Upper lobe of left lung (tissue), 6 donors: ENCODE results near the gene IDUA. TPM values are rescaled to one million over a fixed set of nuclear protein-coding genes. Genes with fewer than 3 reads are reported as not detected.
A peak's percentile ranks its signal among the peaks of the same experiment; 100 is the strongest.

Experiments used
- ATAC-seq, 2 donors: fragments of 200-7000 bp; cut with Tn5 transposase; one replicate each; pipeline ENCODE4 v1.9.1; 2022; ENCODE audit warnings: mild to moderate bottlenecking in 2 of 2, moderate library complexity in 2 of 2; ENCODE audit not compliant: low FRiP score in 2 of 2
- DNase-seq, 2 donors: peaks; one replicate each; pipeline ENCODE4 v3.0.0-alpha.2; 2019 to 2020
- H3K27ac ChIP-seq, 4 donors: fragments of 200-600 bp; sonication (generic); one replicate each; pipeline ENCODE4 v1.5.1; 2016 to 2019
- H3K27me3 ChIP-seq, 4 donors: fragments of 200-600 bp; sonication (generic); one replicate each; pipeline ENCODE4 v1.5.1; 2017 to 2019
- H3K36me3 ChIP-seq, 4 donors: fragments of 200-600 bp; sonication (generic); one replicate each; pipeline ENCODE4 v1.5.1; 2016 to 2019
- H3K4me1 ChIP-seq, 4 donors: fragments of 200-600 bp; sonication (generic); one replicate each; pipeline ENCODE4 v1.5.1; 2018 to 2019
- H3K4me3 ChIP-seq, 4 donors: fragments of 200-600 bp; sonication (generic); one replicate each; pipeline ENCODE4 v1.5.1; 2017 to 2019; ENCODE audit warnings: mild to moderate bottlenecking in 2 of 4, moderate library complexity in 1 of 4
- H3K9me3 ChIP-seq, 4 donors: fragments of 200-600 bp; sonication (generic); one replicate each; pipeline ENCODE4 v1.5.1; 2018 to 2019
- EP300 ChIP-seq, 4 donors: sonication (generic); formaldehyde crosslinking; IDR thresholded peaks; one replicate each; pipeline ENCODE4 v1.5.1; 2017; ENCODE audit warnings: antibody characterized with exemption in 4 of 4, control low read depth in 2 of 4
- POLR2A ChIP-seq, 4 donors: fragments of 450-650 bp; IDR thresholded peaks; one replicate each; pipeline ENCODE4 v1.5.1; 2016 to 2017; ENCODE audit warnings: antibody characterized with exemption in 4 of 4, mild to moderate bottlenecking in 2 of 4
- POLR2AphosphoS5 ChIP-seq, 2 donors: sonication (generic); formaldehyde crosslinking; IDR thresholded peaks; one replicate each; pipeline ENCODE4 v1.5.1; 2017; ENCODE audit warnings: antibody characterized with exemption in 2 of 2
- WGBS, 2 donors: methylation state at CpG; one replicate each; pipeline ENCODE4 v1.1.5; 2017 to 2018; 5-methylcytosine and 5-hydroxymethylcytosine counted together
- total RNA-seq, 6 donors: library from RNA; depleted of rRNA in 4 of 6; stranded (reverse); fragments of >200 nt in 4 of 6; gene quantifications; one replicate each; pipeline versions ENCODE4 v1.1.0 to v1.2.1, GENCODE V29; 2016 to 2021
- TF ChIP-seq, protein P1 (sequence below), 6 experiments: fragments of 450-650 bp in 4 of 6; fragments of 200-600 bp in 2 of 6; sonication (generic) in 2 of 6; IDR thresholded peaks; one replicate each; pipeline ENCODE4 v1.5.1; 2016 to 2019; ENCODE audit warnings: antibody characterized with exemption in 6 of 6
- donor health status: DM: no; HTN: no; CAD: no; lungs with moderate emphysema.
- donor health status: DM: no; HTN: yes; CAD: no; lungs with severe emphysema.

Gene IDUA
- total RNA-seq, 6 donors from 2014 or later, result 13.5 to 152 (median 55.9) TPM

DNA sequence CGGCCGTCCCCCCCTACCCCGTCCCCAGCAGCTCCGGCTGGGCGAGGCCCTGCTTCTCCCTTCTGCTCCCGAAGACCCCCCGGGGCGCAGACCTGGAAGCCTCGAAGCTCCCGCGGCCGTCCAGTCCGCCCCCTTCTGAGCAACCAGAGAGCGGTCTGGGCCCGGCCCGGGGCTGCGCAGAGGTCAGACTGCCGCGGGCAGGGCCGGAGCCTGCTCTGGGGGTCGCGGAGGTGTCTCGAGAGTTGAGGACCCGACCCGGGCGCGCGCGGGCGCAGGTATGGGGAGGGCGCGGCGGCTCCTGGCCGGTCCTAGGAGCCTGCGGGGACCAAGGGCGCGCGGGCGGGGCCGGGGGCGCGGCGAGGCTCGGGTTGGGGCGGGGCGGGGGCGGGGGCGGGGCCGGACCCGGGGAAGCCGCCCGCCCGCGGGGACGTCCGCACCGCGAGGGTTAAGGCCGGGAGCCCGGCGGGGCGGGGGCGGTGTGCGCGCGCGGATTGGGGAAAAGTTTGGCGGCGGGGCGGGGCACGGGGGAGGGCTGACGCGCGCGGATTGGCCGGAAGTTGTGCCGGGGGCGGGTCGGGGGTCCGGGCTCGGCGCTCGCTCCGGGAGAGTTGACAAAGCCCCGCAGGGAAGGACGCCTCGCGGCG lies 24.3 kb downstream of the IDUA start, which contains the start of gene FGFRL1:
FGFRL1 (plus strand) TSS at position 605 of the 644 bp plus-strand sequence. CDS start 860 bp downstream, outside the sequence.
- TF ChIP-seq, protein P1, sequence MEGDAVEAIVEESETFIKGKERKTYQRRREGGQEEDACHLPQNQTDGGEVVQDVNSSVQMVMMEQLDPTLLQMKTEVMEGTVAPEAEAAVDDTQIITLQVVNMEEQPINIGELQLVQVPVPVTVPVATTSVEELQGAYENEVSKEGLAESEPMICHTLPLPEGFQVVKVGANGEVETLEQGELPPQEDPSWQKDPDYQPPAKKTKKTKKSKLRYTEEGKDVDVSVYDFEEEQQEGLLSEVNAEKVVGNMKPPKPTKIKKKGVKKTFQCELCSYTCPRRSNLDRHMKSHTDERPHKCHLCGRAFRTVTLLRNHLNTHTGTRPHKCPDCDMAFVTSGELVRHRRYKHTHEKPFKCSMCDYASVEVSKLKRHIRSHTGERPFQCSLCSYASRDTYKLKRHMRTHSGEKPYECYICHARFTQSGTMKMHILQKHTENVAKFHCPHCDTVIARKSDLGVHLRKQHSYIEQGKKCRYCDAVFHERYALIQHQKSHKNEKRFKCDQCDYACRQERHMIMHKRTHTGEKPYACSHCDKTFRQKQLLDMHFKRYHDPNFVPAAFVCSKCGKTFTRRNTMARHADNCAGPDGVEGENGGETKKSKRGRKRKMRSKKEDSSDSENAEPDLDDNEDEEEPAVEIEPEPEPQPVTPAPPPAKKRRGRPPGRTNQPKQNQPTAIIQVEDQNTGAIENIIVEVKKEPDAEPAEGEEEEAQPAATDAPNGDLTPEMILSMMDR (IDR thresholded peaks at IDR 0.05), result no peak
- peak in 1 of 2 donors; percentile 7 for TF ChIP-seq POLR2AphosphoS5 (IDR thresholded peaks at IDR 0.05)
- peak in 2 of 4 donors; percentile 22 to 27 for TF ChIP-seq POLR2A (IDR thresholded peaks at IDR 0.05)
- Histone ChIP-seq H3K4me3 (peak within 1 kb of the TSS; percentile 47 to 91 (median 70)), H3K4me1 (peaks cover 26 to 43% (median 30%) of the 10 kb centered on the region in 4 donors), H3K27me3 (peaks cover 0 to 6% (median 2%) of the 10 kb centered on the region in 4 donors), H3K27ac (peak within 1 kb of the TSS; percentile 66 to 79 (median 74)), H3K9me3 (no peaks in the 10 kb centered on the region), H3K36me3 (no peaks in the 10 kb centered on the region)
- DNase-seq (peak; percentile 89 to 99), ATAC-seq (peak; percentile 76 to 81)
- WGBS, 2 donors, result 0% methylated on average over 7 of the region's 89 CpGs; no CpG with 5 or more reads in 1 of the 2 donors

DNA sequence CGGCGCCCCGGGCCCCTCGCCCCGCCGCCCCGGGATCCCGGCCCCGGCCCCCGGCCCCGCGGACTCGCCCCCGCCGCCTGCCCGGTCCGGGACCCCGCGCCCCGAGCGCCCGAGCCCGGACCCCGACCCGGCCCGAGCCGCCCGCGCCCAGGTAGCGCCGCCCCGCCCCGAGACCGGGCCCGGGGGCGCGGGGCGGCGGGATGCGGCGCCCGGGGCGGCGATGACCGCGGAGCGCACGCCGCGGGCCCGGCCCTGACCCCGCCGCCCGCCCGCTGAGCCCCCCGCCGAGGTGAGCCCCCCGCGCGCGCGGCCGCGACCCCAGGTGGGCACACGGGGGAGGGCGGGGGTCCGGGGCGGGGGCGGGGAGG lies 24.8 kb downstream of the IDUA start:
- Histone ChIP-seq H3K36me3 (no peaks in the 10 kb centered on the region), H3K27ac (peak overlapping the region in 1 of 4 donors; percentile 53), H3K4me1 (peaks cover 26 to 43% (median 30%) of the 10 kb centered on the region in 4 donors), H3K4me3 (peak overlapping the region in 3 of 4 donors; percentile 47 to 91 (median 80)), H3K9me3 (no peaks in the 10 kb centered on the region), H3K27me3 (peaks cover 0 to 6% (median 2%) of the 10 kb centered on the region in 4 donors)
- TF ChIP-seq POLR2AphosphoS5 (IDR thresholded peaks at IDR 0.05) (no peak), EP300 (IDR thresholded peaks at IDR 0.05) (no peak), POLR2A (IDR thresholded peaks at IDR 0.05) (no peak)
- TF ChIP-seq, protein P1 (IDR thresholded peaks at IDR 0.05), result no peak
- ATAC-seq (no peak), DNase-seq (no peak)
- no CpG with 5 or more reads among the region's 69 CpGs for WGBS, 2 donors

DNA sequence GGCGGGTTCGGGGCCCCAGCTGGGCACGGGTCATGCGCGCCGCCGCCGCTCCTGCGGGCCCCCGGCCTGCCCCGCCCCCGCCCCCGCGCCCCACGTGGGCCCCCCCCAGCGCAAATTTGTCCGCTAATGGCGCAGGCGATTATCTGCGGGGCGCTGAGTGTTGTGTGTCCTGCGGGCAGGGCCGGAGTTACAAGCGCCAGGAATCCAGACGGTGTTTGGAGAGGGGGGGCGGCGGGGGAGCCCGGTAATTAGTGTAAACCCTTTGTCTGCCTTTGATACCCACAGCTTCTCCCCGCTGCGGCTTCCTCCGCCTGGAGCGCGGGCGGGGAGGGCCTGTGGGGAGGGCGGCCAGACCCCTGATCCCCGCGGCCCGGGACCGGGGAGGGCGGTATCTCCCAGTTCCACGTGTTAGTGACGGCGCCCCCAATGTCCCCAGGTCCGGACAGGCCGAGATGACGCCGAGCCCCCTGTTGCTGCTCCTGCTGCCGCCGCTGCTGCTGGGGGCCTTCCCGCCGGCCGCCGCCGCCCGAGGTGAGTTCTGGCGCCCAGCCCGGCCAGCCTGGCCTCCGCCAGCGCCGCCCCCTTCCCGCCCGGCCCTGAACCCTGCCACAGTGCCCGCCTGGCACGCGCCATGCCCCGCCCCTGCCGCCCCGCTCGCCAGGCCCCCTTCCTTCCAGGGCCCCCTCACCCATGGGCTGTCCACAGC lies 25.3 kb downstream of the IDUA start:
- peaks cover 0 to 6% (median 2%) of the 10 kb centered on the region in 4 donors for H3K27me3 ChIP-seq
- TF ChIP-seq POLR2AphosphoS5 (IDR thresholded peaks at IDR 0.05) (no peak), POLR2A (IDR thresholded peaks at IDR 0.05) (no peak), EP300 (IDR thresholded peaks at IDR 0.05) (no peak)
- TF ChIP-seq, protein P1 (IDR thresholded peaks at IDR 0.05), result no peak
- H3K4me1 ChIP-seq, result peaks cover 26 to 43% (median 30%) of the 10 kb centered on the region in 4 donors
- H3K27ac ChIP-seq, result peak overlapping the region in 1 of 4 donors; percentile 53
- peak overlapping the region; percentile 47 to 80 (median 62) for H3K4me3 ChIP-seq
- ATAC-seq (no peak), DNase-seq (peak; percentile 43 to 93)
- WGBS, 2 donors, result 0% methylated on average over 14 to 31 of the region's 69 CpGs
- no peaks in the 10 kb centered on the region for H3K9me3 ChIP-seq
- H3K36me3 ChIP-seq, result no peaks in the 10 kb centered on the region

DNA sequence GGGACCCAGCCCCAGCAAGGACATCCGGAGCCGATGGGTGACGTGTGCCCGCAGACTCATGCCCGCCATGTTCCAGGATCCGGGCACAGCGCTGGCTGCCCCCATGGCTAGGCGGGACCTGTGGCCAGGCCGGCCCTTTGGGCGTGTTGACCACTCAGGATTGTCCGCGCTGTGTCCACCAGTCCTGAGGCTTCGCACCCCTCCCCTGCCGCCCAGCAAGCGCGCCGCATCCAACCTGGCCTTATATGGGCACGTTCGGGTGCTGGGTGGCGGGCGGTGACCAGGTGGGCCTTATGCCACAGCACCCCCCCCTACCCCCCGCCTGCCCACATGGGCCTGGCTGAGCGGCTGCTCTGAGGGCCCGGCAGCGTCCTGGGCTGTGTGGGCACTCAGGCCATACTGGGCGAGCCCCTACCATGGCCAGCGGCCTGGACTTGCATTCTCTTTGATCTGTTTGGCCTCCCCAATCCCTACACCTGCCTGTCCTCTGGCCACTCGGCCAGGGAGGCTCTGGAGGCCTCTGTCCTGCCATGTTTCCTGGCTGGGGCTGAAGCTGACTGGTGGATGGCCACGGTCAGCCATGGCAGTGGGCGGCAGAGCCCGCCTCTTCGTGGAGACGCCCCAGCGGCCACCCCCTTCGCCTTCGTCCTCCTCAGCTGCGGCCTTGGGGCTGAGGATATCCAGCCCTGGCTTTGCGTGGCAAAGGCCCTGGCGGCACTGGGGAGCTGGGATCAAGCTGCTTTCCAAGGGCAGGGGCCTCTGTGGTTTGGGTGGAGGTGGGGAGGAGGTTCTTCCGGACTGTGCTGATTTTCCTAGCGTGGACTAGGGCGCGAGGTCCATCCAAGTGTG lies 26.6 kb downstream of the IDUA start:
- Histone ChIP-seq H3K27me3 (peaks cover 0 to 6% (median 2%) of the 10 kb centered on the region in 4 donors), H3K4me1 (peaks cover 26 to 42% (median 30%) of the 10 kb centered on the region in 4 donors), H3K27ac (no peak overlapping the region), H3K36me3 (no peaks in the 10 kb centered on the region), H3K4me3 (no peak overlapping the region), H3K9me3 (no peaks in the 10 kb centered on the region)
- ATAC-seq, result no peak
- peak in 1 of 2 donors; percentile 84 for DNase-seq
- no peak for TF ChIP-seq POLR2AphosphoS5 (IDR thresholded peaks at IDR 0.05)
- TF ChIP-seq, protein P1 (IDR thresholded peaks at IDR 0.05), result no peak
- TF ChIP-seq EP300 (IDR thresholded peaks at IDR 0.05), result no peak
- no peak for TF ChIP-seq POLR2A (IDR thresholded peaks at IDR 0.05)
- WGBS, 2 donors, result 94 to 96% methylated on average over 14 to 41 of the region's 43 CpGs
